ENCODE data around the gene SLC1A2. TPM values are rescaled to one million over a fixed set of nuclear protein-coding genes. Genes with fewer than 3 reads are reported as not detected.
A peak's percentile ranks its signal among the peaks of the same experiment; 100 is the strongest.

SLC1A2 gene
- total RNA-seq, 1 donor from 2014 or later = 0.98 TPM

DNA sequence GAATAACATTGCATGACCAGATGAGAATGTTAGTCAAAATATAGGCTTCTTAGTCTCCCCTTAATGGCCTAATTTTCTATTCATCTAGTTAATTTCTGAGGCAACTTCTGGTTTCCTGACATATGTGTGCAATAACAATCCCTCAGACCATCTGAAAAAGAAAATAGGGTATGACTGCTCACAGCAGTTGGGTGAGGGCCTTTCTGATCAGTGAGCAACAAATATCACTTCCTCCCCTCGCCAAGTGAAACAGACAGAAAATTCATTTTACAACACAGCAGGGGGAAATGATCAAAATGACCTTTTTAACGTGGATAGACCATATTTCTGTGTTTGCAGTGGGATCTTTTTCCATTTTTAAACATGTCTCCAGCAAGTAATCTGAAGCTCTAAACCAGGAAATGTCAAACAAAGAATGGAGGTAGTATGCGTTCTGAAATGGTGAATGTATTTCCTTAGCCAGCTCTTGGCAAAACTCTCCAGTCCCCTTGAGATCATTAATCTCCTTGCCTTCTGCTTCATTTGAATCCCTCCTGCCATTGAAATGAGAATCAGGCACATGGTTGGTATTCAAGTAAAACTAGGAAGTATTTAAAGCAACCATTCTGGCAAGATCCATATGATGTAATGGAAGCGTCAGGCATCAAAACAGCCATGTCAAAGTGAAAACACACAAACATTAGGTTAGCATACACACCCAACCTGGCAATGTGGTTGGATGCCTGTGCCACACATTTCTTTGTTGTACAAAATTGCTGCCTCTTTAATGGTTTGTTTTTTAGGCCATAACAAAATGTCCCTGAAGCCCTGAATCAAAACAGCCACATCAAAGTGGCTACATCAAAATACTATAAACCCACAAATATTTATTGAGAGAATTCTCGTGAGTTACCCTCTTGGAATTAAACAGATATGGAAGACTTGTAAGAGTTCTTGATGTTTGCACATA lies 100.1 kb downstream of the SLC1A2 start:
- ATAC-seq = no peak
- intact Hi-C loops (cut with DNase I) = no loop called here

GRCh38 chr11:35318309-35318708 lies 101.0 kb downstream of the SLC1A2 start:
- DNase-seq (ENCODE audit: low spot score) = no peak
- ATAC-seq = no peak
- intact Hi-C loops (cut with DNase I) = no loop called here

More for the DNA sequence above, 100.1 kb downstream of the SLC1A2 start:
- DNase-seq (ENCODE audit: low spot score) = no peak

DNA sequence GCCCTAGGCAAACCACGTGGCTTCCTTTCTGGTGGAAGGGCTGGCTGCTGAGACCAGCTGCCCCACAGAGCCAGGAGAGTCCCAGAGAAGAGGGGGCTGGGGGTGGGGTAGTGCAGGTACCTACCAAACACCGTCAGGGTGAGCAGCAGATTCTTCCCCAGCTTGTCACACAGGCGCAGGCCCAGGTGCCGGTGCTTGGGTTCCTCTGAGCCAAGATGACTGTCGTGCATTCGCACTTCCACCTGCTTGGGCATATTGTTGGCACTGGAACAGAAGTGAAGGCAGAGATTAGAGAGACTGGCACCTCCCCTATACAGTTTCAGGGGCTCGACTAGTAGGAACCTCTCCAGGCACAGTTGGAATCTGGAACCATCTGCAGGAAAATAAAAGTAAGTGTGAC lies 102.1 kb downstream of the SLC1A2 start:
- ATAC-seq = no peak
- intact Hi-C loops (cut with DNase I) = no loop called here
- no peak for DNase-seq (ENCODE audit: low spot score)

DNA sequence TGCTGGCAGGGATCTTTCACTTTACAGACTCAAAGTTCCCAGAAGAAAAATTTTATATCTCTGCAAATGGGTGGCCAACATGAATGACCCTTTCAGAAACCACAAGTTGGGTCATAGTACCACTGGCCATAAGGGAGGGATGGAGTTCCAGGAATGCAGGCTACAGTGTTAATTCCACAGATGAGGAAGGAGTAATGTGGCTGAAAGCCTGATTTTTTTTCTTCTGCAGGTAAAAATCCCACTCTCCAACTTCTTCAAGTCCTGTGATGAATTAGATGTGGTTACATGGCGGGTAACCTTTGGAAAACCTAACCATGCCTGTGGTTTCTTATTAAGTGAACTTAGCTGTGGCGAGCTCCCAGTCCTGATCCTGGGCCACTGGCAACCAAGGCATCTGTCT lies 103.2 kb downstream of the SLC1A2 start:
- peak; percentile 63 for ATAC-seq
- intact Hi-C loops (cut with DNase I) = no loop called here

DNA sequence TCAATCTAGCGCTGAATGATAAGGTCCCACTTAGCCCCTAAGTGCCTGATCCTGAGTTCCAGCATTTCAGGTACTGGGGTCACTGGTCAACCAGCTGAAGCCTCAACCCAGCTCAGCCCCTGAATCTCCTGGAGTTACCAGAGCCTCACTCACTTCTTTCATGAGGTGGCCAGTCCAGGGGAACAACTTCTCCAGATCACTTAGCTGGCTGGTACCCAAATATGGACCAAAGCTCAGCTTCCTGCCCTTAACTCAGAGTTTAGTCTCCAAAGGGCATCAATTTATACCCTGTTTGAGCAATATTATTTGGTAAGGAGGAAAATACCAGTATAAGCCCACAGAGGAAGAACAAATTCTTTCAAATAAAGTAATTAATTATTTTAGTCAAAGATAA lies 105.6 kb downstream of the SLC1A2 start:
- DNase-seq (ENCODE audit: low spot score) (no peak), ATAC-seq (no peak)
- intact Hi-C loops (cut with DNase I) = no loop called here

More for the DNA sequence above, 103.2 kb downstream of the SLC1A2 start:
- no peak for DNase-seq (ENCODE audit: low spot score)

DNA sequence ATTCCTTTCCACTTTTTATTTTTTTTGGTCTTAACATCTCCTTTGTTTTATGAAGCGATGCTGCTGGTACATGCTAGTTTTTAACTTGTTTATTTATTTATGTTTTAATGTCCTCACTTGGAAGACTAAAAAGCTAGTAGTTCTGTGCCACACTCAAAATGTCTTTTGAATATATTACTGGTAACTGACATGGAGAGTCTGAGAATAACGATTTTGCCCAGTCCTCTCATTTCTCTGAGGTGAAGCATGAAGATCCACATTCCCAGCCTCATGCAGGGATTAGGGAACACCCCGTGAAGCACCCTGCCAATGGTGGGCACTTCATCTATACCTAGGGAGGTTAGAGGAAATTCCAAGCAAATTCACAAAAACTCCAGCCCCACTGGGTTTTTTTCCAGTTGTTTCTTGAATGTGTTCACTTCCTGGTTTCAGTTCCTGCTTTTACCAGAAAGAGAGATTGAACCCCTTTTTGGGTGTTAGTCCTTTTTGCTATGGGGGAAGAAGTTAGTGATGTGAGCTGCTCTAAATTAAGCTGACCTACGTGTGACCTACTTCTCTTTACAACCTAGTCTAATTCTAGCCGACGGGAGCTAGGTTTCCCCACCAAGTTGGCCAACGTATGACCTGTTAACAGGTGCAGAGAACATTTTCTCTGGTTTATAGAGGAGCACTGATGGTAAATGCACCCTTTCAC lies 106.1 kb downstream of the SLC1A2 start:
- DNase-seq (ENCODE audit: low spot score) (no peak), ATAC-seq (peak; percentile 52)
- intact Hi-C loops (cut with DNase I) = no loop called here

DNA sequence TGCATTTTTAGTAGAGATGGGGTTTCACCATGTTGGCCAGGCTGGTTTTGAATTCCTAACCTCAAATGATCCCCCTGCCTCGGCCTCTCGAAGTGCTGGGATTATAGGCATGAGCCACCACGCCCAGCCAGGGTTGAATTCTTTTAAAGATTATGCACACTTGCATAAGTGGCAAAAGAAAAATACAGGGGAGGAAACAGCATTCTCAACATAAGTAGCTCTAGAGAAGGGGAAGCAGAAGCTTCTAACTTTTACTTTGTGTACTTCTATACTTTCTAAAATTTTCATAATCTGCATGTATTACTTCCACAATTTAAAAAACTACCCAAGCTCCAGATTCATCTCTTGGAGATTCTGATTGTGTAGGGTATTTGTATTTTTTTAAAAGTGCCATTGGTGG lies 108.0 kb downstream of the SLC1A2 start:
- intact Hi-C loops (cut with DNase I) = no loop called here
- DNase-seq (ENCODE audit: low spot score) (no peak), ATAC-seq (no peak)

DNA sequence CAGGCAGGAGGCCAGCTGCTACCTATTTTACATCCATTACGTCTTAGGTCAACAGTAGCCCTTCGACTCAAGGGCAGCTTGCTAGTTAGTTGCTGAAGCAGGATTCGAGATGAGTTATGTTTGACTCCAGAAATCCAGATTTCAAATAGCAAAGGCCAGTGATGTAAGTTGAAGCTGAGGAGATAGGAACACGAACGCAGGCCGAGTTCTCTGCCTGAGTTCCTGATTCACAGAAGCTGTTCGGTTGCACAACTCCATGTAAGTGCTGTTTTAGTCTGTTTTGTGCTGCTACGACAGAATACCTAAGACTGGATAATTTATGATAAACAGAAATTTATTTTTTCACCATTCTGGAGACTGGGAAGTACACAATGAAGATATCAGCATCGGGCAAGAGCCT lies 111.2 kb downstream of the SLC1A2 start:
- no peak for ATAC-seq
- intact Hi-C loops (cut with DNase I) = no loop called here
- DNase-seq (ENCODE audit: low spot score) = no peak

DNA sequence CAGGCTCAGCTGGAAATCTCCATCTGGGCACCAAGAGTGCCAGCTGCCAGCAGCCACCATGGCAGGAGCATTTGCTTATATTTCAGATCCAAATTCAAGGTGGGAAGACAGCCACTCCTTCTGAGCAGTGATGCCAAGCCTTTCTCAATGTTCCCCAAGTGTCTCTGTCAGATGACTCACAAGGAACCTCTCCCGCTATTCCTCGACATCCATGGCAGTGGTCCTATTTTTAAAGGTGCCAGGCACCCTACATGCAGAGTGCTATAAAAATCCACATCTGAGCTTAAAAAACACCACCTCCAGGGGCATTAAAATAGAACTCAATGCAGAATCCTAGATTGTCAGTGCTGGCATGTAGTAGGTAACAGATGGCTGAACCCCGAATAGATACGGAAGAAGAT lies 112.1 kb downstream of the SLC1A2 start:
- DNase-seq (ENCODE audit: low spot score) (no peak), ATAC-seq (no peak)
- intact Hi-C loops (cut with DNase I) = no loop called here

GRCh38 chr11:35305670-35306382 lies 113.5 kb downstream of the SLC1A2 start:
- DNase-seq (ENCODE audit: low spot score) = no peak
- no peak for ATAC-seq
- intact Hi-C loops (cut with DNase I) = no loop called here

DNA sequence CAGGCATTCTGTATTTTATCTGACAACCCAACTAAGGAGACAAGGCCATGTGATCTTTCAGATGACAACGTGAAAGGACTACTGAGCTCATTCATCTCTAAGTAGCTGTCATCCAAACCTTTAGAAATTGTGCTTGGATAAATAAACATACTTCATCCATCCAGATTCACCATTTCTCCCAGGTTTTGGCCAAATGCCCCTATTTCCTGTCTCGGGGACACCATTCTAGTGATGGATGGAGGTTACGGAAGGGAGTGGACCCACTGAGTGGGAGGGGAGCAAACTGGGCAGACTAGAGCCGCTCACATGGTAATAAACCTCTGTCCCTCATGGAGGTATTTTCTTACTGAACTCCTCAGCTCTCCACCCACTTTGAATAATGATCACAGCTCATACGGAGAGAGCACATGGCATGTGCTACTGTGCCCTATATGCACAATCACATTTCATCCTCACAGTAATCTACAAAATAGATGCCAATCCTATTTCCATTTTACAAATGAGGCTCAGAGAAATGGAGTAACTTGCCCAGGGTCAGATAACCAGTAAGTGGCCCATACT lies 114.4 kb downstream of the SLC1A2 start:
- intact Hi-C loops (cut with DNase I) = no loop called here

DNA sequence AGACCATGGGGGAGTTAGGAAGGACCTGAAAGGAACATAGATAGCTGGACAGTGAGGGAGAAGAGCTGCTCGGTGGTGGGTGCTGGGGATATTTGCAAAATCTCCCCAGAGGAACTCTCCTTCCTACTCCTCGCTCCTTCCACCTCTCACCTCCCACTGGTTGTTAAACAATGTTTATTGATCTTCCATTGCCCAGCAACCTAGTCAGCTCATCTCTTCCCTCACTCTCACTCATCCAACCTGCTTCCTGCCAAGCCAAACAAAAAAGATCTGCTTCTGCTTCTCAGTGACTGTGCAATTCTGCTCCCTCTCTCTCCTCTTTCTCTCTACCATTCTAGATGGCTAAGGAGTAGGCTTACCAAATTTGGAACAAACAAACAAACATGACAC lies 115.0 kb downstream of the SLC1A2 start:
- intact Hi-C loops (cut with DNase I) = no loop called here
- no peak for DNase-seq (ENCODE audit: low spot score)
- peak; percentile 71 for ATAC-seq

More for the DNA sequence above, 114.4 kb downstream of the SLC1A2 start:
- ATAC-seq (no peak), DNase-seq (ENCODE audit: low spot score) (no peak)

- peak; percentile 65 for DNase-seq (ENCODE audit: low spot score)
- intact Hi-C loops (cut with DNase I) = no loop called here
- ATAC-seq = peak; percentile 95
Observed at GRCh38 chr11:35303596-35304385, 115.6 kb downstream of the SLC1A2 start.

DNA sequence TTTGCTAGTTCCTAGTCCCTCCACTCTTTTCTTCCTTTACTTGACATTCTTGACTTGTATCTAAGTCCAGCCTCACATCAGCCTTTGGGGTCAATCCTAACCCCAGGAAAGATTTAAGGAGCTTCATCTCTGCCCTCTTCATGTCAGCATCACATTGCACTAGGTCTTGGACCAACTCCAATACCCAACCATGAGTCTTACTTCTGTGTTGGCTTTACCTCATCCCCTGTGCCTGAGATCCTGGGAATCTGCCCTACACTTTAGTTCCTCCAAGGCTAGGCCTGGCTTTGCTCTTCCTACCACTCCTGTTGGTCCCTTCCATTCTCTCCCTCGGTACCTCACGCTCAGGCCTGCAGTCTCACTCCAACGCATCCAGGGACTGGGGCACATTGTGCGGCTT lies 117.0 kb downstream of the SLC1A2 start:
- ATAC-seq (no peak), DNase-seq (ENCODE audit: low spot score) (no peak)
- intact Hi-C loops (cut with DNase I) = no loop called here

GRCh38 chr11:35298369-35298768 lies 121.0 kb downstream of the SLC1A2 start:
- no peak for ATAC-seq
- intact Hi-C loops (cut with DNase I) = no loop called here
- no peak for DNase-seq (ENCODE audit: low spot score)

DNA sequence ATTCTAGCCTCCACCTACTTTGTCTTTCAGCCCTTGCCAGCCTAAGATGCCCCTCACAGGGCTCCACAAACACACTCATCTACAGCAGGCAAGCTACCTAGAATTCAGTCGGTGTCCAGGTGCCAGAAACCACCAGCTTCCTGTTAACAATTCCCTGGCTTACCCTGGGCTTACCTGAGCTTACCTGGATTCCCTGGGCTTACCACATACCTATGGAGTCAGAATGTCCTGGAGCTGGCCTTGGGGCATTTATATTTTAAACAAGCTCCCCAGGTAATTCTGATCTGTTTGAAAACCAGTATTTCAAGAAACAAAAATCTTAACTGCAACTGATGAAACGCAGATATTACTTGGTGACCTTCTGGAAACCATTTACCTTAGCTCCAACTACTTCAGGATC lies 123.6 kb downstream of the SLC1A2 start:
- intact Hi-C loops (cut with DNase I) = no loop called here
- DNase-seq (ENCODE audit: low spot score) (no peak), ATAC-seq (no peak)

GRCh38 chr11:35293699-35294098 lies 125.7 kb downstream of the SLC1A2 start:
- no peak for DNase-seq (ENCODE audit: low spot score)
- intact Hi-C loops (cut with DNase I) = no loop called here
- ATAC-seq = no peak

- intact Hi-C loops (cut with DNase I) = no loop called here
- ATAC-seq (no peak), DNase-seq (ENCODE audit: low spot score) (no peak)
Observed at GRCh38 chr11:35293035-35293434, 126.3 kb downstream of the SLC1A2 start.

- DNase-seq (ENCODE audit: low spot score) (no peak), ATAC-seq (peak; percentile 62)
- intact Hi-C loops (cut with DNase I) = no loop called here
Observed at GRCh38 chr11:35292279-35292678, 127.1 kb downstream of the SLC1A2 start.
